ENCODE data around the gene PLAAT4.

Gene PLAAT4, protein sequence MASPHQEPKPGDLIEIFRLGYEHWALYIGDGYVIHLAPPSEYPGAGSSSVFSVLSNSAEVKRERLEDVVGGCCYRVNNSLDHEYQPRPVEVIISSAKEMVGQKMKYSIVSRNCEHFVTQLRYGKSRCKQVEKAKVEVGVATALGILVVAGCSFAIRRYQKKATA

GRCh38 chr11:63536669-63537292 is at the start of gene PLAAT4:
TSS of gene PLAAT4 (plus strand) at chr11:63536808. CDS start at chr11:63536869, 61 bp downstream.
- peak; percentile 13 to 55 (median 30) for DNase-seq

- DNase-seq: no peak
These were observed 47.8 kb upstream of the PLAAT4 start for GRCh38 chr11:63488789-63489188.

GRCh38 chr11:63489879-63490278 is 46.7 kb upstream of the PLAAT4 start:
- no peak for DNase-seq

GRCh38 chr11:63490551-63491239 is 45.9 kb upstream of the PLAAT4 start, which contains the start of gene PLAAT5:
TSS of gene PLAAT5 (minus strand) at chr11:63491167. CDS start at chr11:63491034, 133 bp downstream.
- DNase-seq: peak in 1 of 6 experiments; percentile 4

- peak in 1 of 6 experiments; percentile 13 for DNase-seq
These were observed 45.4 kb upstream of the PLAAT4 start for GRCh38 chr11:63491240-63491587.

DNA sequence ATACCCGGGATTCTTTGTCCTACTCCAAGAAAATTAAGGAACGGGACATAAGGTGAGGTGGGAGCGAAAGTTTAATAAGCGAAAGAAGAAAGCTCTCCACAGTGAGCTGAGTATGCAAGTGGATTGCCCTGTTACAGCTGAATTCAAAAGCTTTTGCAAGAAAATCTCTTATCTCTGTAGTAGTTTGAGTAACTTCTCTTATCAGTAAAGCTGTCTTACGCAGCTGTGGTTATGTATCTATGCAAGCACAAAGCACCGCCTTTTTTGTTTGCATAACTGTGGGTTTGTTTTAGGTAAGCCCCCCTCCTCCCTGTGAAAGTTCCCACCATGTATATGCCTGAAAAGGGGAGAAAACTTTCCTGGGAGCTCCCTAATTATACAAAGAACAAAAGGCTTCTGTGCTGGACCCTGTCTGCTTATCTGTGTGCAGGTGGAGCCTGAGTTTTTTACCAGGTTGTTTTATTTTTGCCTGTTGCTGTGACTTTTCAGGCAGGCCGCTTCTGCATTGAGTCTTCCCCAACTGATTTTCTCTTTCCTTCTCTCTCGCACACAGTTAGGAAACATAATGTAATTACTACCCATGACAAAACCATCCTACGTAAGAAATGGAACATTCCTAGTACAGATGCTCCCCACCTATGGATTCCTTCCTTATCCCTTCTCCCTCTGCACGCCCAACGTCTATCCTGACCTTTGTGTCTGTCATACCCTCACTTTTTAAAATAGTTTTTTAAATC is 44.8 kb upstream of the PLAAT4 start:
- DNase-seq: peak in 2 of 6 experiments; percentile 2 to 14

DNA sequence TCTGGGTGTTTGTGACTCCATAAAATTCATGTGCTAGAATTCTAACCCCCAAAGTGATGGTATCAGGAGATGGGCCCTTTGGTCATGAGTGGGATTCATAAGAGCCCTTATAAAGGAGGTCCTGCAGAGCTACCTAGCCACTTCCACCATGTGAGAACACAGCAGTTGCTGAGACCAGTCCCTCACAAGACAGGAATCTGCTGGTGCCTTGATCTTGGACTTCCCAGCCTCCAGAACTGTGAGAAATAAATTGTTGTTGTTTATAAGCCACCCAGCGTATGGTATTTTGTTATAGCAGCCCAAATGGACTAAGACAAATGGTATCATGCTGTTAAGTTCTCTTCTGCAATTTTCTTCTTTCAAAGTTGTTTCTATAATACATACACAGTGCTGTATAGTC is 44.2 kb upstream of the PLAAT4 start:
- DNase-seq: no peak

- DNase-seq: no peak
These were observed 43.5 kb upstream of the PLAAT4 start for GRCh38 chr11:63493127-63493526.

DNA sequence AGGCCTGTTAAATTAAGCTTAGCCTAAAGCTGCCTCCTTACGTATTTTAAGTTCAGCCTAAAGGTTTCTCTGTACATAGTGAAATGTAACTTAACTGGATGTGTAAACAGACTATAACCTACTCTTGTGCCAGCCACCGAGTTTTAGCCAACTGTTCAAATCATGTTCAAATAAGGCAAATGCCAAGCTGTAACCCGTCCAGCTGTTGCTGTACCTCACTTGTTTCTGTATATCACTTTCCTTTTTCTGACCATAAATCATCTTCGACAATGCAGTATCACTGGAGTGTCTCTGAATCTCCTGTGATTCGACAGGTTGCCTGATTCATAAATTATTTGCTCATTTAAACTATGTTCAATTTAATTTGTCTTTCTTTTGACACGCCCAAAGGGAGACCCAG is 41.6 kb upstream of the PLAAT4 start:
- no peak for DNase-seq

GRCh38 chr11:63499874-63500273 is 36.7 kb upstream of the PLAAT4 start:
- no peak for DNase-seq

DNA sequence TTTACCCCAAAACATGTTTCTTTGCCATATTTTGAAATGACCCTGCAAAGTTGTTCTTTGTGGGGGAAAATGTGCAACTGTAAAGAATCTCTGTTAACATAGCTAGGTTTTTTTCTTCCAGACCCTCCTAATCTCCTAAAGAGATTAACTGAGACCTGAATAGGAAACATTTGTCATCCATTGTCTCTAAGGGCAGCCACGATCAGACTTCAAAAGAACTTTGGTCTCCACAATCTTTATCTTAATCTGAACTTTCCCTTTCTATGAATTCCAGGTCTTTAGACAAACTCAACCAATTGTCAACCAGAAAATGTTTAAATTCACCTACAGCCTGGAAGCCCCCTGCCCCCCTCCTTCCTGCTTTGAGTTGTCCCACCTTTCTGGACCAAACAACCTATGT is 35.4 kb upstream of the PLAAT4 start:
- DNase-seq: no peak

DNA sequence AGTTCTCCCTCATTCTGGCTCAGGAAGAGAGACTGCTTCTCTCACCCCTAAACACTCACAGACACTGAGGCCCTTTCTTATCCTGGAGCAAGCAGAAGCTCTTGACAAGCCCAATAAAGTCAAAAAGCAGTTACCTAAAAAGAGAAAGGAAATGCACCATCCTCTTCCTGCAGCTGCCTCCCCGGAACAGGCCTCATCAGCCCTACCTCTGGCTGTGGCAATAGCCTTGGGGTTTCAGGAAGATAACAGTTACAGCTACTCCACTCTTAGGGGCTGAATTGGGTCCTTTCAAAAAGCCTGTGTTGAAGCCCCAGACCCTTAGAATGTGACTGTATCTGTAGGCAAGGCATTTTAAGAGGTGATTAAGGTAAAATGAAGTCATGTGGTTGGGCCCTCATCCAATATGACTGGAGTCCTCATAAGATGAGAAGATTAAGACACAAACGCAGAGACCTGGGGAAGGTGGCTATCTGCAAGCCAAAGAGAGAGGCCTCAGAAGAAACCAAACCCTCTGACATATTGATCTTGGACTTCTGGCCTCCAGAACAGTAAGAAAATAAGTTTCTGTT is 34.3 kb upstream of the PLAAT4 start:
- DNase-seq: no peak

DNA sequence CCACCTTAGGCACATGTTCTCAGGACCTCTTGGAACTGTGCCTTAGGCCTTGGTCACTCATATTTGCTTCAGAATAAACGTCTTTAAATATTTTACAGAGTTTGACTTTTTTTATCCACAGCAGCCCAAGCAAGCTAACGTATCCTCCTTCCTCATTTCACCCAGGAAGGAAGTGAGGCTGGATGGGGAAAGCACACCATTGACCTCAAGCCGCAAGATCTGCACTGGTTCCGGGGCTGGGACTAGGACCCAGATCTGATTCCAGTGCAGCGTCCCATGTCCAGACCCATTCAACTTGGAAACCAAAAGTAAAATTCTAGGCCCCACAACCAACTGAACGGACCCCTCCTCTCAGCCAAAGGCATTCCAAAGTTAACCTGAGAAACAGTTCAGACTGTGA is 33.1 kb upstream of the PLAAT4 start:
- DNase-seq: no peak

DNA sequence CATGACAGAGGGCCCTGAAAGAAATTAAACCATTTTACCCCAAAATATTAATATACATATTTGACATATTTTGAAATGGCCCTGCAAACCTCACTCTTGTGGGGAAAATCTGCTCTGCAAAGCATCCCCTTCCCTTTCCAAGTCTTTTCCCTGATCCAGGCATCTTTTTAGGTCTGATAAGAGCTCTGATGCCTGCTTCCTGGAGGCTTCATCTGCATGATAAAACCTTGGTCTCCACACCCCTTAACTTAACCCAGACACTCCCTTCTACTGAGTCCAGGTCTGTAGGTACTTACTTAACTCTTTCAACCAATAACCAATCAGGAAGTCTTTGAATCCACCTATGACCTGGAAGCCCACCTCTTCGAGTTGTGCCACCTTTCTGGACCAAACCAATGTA is 32.6 kb upstream of the PLAAT4 start:
- DNase-seq: no peak

DNA sequence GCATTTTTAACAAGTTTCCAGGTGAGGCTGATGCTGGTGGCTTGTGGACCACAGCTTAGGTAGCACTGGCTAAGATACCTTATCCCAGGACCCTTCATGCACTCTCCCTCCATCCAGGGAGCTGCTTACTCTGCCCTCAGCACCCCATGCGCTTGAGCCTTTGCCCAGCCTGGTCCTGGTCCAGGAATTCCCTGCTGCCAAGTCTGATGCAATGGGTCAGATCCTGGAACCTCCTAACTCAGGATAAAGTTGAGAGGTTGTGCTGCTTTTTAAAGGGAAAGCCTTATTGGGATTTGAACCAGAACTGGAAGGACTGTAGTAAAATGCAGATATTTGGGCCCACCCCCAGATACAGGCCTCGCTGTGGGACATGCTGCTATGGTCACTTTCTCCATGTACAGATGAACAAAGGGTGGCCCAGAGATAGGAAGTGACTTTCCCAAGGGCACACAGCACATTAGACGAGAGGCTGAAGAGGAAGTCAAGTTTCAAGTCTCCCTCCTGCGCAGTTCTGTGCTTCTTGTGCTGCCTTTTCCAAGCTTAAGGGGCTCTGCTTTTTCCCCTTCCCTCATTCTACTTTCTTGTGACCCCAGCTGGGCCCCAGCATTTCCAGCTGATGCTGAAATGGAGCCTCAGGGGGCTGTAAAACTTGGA is 31.5 kb upstream of the PLAAT4 start:
- DNase-seq: no peak

GRCh38 chr11:63505857-63506528 is 30.6 kb upstream of the PLAAT4 start, which contains the start of gene LGALS12:
TSS of gene LGALS12 (plus strand) at chr11:63506084. CDS start at chr11:63506459, 375 bp downstream.
- no peak for DNase-seq

- DNase-seq: no peak
These were observed 29.7 kb upstream of the PLAAT4 start for GRCh38 chr11:63506876-63507275.

GRCh38 chr11:63507511-63507910 is 29.1 kb upstream of the PLAAT4 start:
- no peak for DNase-seq

- DNase-seq: peak in 1 of 6 experiments; percentile 7
These were observed 28.6 kb upstream of the PLAAT4 start for GRCh38 chr11:63508009-63508408.

DNA sequence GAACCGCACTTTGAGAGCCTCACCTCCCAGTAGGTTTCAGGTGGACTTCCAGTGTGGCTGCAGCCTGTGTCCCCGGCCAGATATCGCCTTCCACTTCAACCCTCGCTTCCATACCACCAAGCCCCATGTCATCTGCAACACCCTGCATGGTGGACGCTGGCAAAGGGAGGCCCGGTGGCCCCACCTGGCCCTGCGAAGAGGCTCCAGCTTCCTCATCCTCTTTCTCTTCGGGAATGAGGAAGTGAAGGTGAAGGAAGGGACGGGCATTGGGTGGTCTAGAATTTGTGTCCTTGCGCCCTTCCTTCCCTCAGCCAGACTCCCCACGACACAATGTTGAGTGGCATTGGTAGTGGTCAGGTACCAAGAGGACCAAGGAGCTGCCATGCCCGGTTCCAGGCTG is 27.9 kb upstream of the PLAAT4 start:
- DNase-seq: no peak

- DNase-seq: no peak
These were observed 26.1 kb upstream of the PLAAT4 start for GRCh38 chr11:63510360-63511047.

Data from stimulated activated naive CD4-positive, alpha-beta T cell (primary cell).